Measurements from ENCODE around the gene CAMK2B. TPM values are rescaled to one million over a fixed set of nuclear protein-coding genes. Genes with fewer than 3 reads are reported as not detected.

CAMK2B gene
- total RNA-seq, 4 donors from 2014 or later, result 0.50 to 2.0 (median 1.2) TPM

GRCh38 chr7:44194562-44195145 is 130.7 kb downstream of the CAMK2B start:
- no peaks in the 10 kb centered on the region for H3K36me3 ChIP-seq
- no peaks in the 10 kb centered on the region for H3K9me3 ChIP-seq
- intact Hi-C loops (cut with DNase I), result loop anchor here (10.0 kb wide), 1 partner anchor 60 kb away; no protein-coding TSS in a partner anchor
- WGBS, result 83% methylated on average over 2 of the region's 3 CpGs
- no peak overlapping the region for H3K27ac ChIP-seq (replicated peaks in 1 of 4)
- no peak overlapping the region for H3K4me3 ChIP-seq
- TF ChIP-seq EP300 (IDR thresholded peaks at IDR 0.05) (no peak), POLR2AphosphoS5 (IDR thresholded peaks at IDR 0.05) (no peak), POLR2A (IDR thresholded peaks at IDR 0.05; ENCODE audit: low read depth) (no peak), CTCF (IDR thresholded peaks at IDR 0.05) (no peak)
- no peak for DNase-seq (ENCODE audit: extremely low spot score)
- H3K4me1 ChIP-seq, result no peaks in the 10 kb centered on the region
- peaks cover 0 to 30% (median 0%) of the 10 kb centered on the region in 4 donors for H3K27me3 ChIP-seq

- Histone ChIP-seq H3K36me3 (no peaks in the 10 kb centered on the region), H3K4me1 (no peaks in the 10 kb centered on the region), H3K27me3 (peaks cover 0 to 30% (median 0%) of the 10 kb centered on the region in 4 donors), H3K27ac (replicated peaks in 1 of 4) (no peak overlapping the region), H3K4me3 (no peak overlapping the region), H3K9me3 (no peaks in the 10 kb centered on the region)
- intact Hi-C loops (cut with DNase I), result loop anchor here (10.0 kb wide), 1 partner anchor 59 kb away; no protein-coding TSS in a partner anchor
- DNase-seq (ENCODE audit: extremely low spot score), result no peak
- TF ChIP-seq CTCF (IDR thresholded peaks at IDR 0.05) (no peak), EP300 (IDR thresholded peaks at IDR 0.05) (no peak), POLR2A (IDR thresholded peaks at IDR 0.05; ENCODE audit: low read depth) (no peak), POLR2AphosphoS5 (IDR thresholded peaks at IDR 0.05) (no peak)
- WGBS, result 56% methylated on average over 2 of the region's 2 CpGs
Observed at GRCh38 chr7:44194069-44194468, 131.3 kb downstream of the CAMK2B start.

- no peak for TF ChIP-seq POLR2A (IDR thresholded peaks at IDR 0.05; ENCODE audit: low read depth)
- TF ChIP-seq CTCF (IDR thresholded peaks at IDR 0.05), result no peak
- Histone ChIP-seq H3K9me3 (no peaks in the 10 kb centered on the region), H3K27me3 (peaks cover 0 to 30% (median 0%) of the 10 kb centered on the region in 4 donors), H3K4me3 (no peak overlapping the region), H3K27ac (replicated peaks in 1 of 4) (no peak overlapping the region), H3K4me1 (no peaks in the 10 kb centered on the region), H3K36me3 (no peaks in the 10 kb centered on the region)
- intact Hi-C loops (cut with DNase I), result loop anchor here (10.0 kb wide), 1 partner anchor 58 kb away; no protein-coding TSS in a partner anchor
- DNase-seq (ENCODE audit: extremely low spot score), result no peak
- 79% methylated on average over 7 of the region's 7 CpGs for WGBS
Observed at GRCh38 chr7:44193011-44193802, 132.2 kb downstream of the CAMK2B start.

- H3K27ac ChIP-seq (replicated peaks in 1 of 4), result no peak overlapping the region
- H3K4me3 ChIP-seq, result no peak overlapping the region
- DNase-seq (ENCODE audit: extremely low spot score), result no peak
- TF ChIP-seq EP300 (IDR thresholded peaks at IDR 0.05) (no peak), POLR2A (IDR thresholded peaks at IDR 0.05; ENCODE audit: low read depth) (no peak), CTCF (IDR thresholded peaks at IDR 0.05) (no peak), POLR2AphosphoS5 (IDR thresholded peaks at IDR 0.05) (no peak)
- no peaks in the 10 kb centered on the region for H3K9me3 ChIP-seq
- no peaks in the 10 kb centered on the region for H3K36me3 ChIP-seq
- peaks cover 0 to 30% (median 0%) of the 10 kb centered on the region in 4 donors for H3K27me3 ChIP-seq
- no peaks in the 10 kb centered on the region for H3K4me1 ChIP-seq
- intact Hi-C loops (cut with DNase I), result loop anchor here (10.0 kb wide), 1 partner anchor 56 kb away; no protein-coding TSS in a partner anchor
- 91% methylated on average over 5 of the region's 5 CpGs for WGBS
Observed at GRCh38 chr7:44191171-44191570, 134.2 kb downstream of the CAMK2B start.
